NT2/D1 (cell line): ENCODE results near the gene RCSD1.

Source experiments
- DNase-seq: peaks from one replicate; pipeline ENCODE4 v3.0.0-alpha.2; 2011; ENCODE audit warnings: low read depth, low spot score
- H3K27me3 ChIP-seq: 2 replicates; pipeline ENCODE4 v1.6.0; 2011; ENCODE audit warnings: mild to moderate bottlenecking; ENCODE audit not compliant: insufficient read length, insufficient read depth
- H3K36me3 ChIP-seq: 2 replicates; pipeline ENCODE4 v1.6.1; 2011; ENCODE audit warnings: mild to moderate bottlenecking, low read length, mixed read lengths; ENCODE audit not compliant: insufficient read depth, insufficient read length
- H3K4me1 ChIP-seq: 2 replicates; pipeline ENCODE4 v1.5.1; 2011; ENCODE audit not compliant: insufficient read depth, insufficient read length
- H3K4me3 ChIP-seq: 2 replicates; pipeline ENCODE4 v1.5.1; 2011; ENCODE audit warnings: low read depth; ENCODE audit not compliant: insufficient read length
- H3K9ac ChIP-seq: 2 replicates; pipeline ENCODE4 v1.6.0; 2011; ENCODE audit warnings: low read depth; ENCODE audit not compliant: insufficient read length
- H3K9me3 ChIP-seq: 2 replicates; pipeline ENCODE4 v1.5.1; 2011; ENCODE audit warnings: mild to moderate bottlenecking, low read length; ENCODE audit not compliant: insufficient read depth
- SUZ12 ChIP-seq: IDR thresholded peaks from 2 replicates; pipeline ENCODE4 v1.6.1; 2011; ENCODE audit not compliant: insufficient read length, insufficient read depth; ENCODE audit errors: extremely low read depth
- YY1 ChIP-seq: IDR thresholded peaks from 2 replicates; pipeline ENCODE4 v1.6.1; 2011; ENCODE audit not compliant: insufficient read length, insufficient read depth
- ZNF274 ChIP-seq: IDR thresholded peaks from 2 replicates; pipeline ENCODE4 v1.6.1; 2011; ENCODE audit warnings: mild to moderate bottlenecking, low read depth, low read length

RCSD1 gene

DNA sequence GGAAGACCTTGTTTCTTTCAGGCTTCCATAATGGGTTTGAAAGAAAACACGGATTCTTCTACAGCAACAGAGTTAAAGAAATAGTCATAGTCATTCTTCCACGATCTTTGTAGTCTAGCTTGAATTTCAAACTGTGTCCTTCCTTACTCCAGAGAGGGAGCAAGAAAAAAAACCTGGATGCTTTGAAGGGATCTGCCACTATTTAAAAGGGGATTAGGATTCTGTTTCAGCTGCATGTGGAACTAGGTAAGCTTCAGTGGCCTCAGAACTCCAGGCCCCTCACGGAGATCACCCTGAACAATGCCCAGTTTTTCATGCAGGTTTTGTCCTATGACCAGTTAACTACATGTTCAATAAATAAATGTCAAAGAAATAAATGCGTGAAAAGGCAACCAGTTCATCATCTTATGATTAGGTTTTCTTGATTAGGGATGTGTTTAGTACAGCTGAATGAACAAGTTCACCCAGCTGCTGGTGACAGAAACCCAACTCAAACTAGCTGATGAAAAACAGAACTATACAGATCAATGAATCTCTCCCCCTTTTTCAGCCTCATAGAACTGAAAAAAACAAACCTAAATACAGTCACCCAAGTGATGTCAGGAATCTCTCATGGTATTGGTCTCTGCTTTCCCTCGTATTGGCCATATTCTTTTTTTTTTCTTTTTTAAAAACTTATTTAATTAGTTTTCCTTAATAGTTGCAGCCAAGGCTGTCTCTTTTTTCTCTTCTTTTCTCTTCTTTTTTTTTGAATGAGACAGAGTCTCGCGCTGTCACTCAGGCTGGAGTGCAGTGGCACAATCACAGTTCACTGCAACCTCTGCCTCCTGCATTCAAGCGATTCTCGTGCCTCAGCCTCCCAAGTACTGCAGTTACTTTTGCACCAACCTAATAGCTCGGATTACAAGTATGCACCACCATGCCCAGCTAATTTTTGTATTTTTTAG is 77.2 kb downstream of the RCSD1 start:
- peaks cover 2% of the 10 kb centered on the region for H3K4me1 ChIP-seq
- H3K9ac ChIP-seq, result no peak overlapping the region
- no peak for DNase-seq

GRCh38 chr1:167707942-167708341 is 77.9 kb downstream of the RCSD1 start:
- H3K27me3 ChIP-seq, result peaks cover 15% of the 10 kb centered on the region
- H3K4me3 ChIP-seq, result no peak overlapping the region
- DNase-seq, result no peak
- H3K9ac ChIP-seq, result no peak overlapping the region
- H3K36me3 ChIP-seq, result no peaks in the 10 kb centered on the region
- H3K9me3 ChIP-seq, result no peaks in the 10 kb centered on the region
- peaks cover 2% of the 10 kb centered on the region for H3K4me1 ChIP-seq
- TF ChIP-seq YY1, result no peak
- TF ChIP-seq SUZ12, result no peak
- TF ChIP-seq ZNF274, result no peak

More for the DNA sequence above, 77.2 kb downstream of the RCSD1 start:
- TF ChIP-seq ZNF274 (no peak), SUZ12 (no peak), YY1 (no peak)
- H3K27me3 ChIP-seq, result peaks cover 9% of the 10 kb centered on the region
- H3K36me3 ChIP-seq, result no peaks in the 10 kb centered on the region
- no peaks in the 10 kb centered on the region for H3K9me3 ChIP-seq
- H3K4me3 ChIP-seq, result no peak overlapping the region

DNA sequence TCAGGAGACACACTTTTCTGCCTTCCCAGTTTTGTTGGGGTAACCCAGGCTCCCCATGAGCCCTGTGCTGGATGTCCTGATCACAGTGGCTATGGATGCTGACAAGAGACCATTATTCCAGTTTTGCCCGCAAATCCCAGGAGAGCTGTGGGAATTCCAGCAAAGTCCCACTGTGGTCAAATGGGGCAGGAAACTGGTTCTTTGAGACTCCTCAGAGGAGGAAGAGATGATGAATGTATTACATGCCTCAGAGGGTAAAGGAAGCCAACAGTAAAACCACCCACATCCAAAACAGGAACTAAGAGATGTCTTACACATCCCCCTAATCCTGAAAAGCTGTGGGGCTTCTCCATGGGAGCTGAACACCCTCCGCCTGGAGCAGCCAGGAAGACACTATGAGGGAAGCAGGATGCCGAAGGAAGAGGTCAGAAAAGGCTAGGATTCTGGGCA is 78.9 kb downstream of the RCSD1 start:
- Histone ChIP-seq H3K4me3 (no peak overlapping the region), H3K27me3 (peaks cover 25% of the 10 kb centered on the region), H3K36me3 (no peaks in the 10 kb centered on the region), H3K9ac (no peak overlapping the region), H3K4me1 (peaks cover 2% of the 10 kb centered on the region), H3K9me3 (no peaks in the 10 kb centered on the region)
- no peak for DNase-seq
- no peak for TF ChIP-seq ZNF274
- TF ChIP-seq YY1, result no peak
- no peak for TF ChIP-seq SUZ12

GRCh38 chr1:167710836-167711235 is 80.8 kb downstream of the RCSD1 start:
- Histone ChIP-seq H3K9me3 (no peaks in the 10 kb centered on the region), H3K4me3 (no peak overlapping the region), H3K36me3 (no peaks in the 10 kb centered on the region), H3K9ac (no peak overlapping the region), H3K27me3 (peaks cover 26% of the 10 kb centered on the region), H3K4me1 (no peaks in the 10 kb centered on the region)
- TF ChIP-seq ZNF274, result no peak
- no peak for TF ChIP-seq SUZ12
- TF ChIP-seq YY1, result no peak
- no peak for DNase-seq

- TF ChIP-seq ZNF274, result no peak
- no peak for TF ChIP-seq SUZ12
- no peak for TF ChIP-seq YY1
- Histone ChIP-seq H3K27me3 (peaks cover 26% of the 10 kb centered on the region), H3K36me3 (no peaks in the 10 kb centered on the region), H3K9me3 (no peaks in the 10 kb centered on the region), H3K9ac (no peak overlapping the region), H3K4me3 (no peak overlapping the region), H3K4me1 (no peaks in the 10 kb centered on the region)
- DNase-seq, result no peak
These were observed 81.8 kb downstream of the RCSD1 start for GRCh38 chr1:167711797-167712196.

GRCh38 chr1:167713330-167714081 is 83.5 kb downstream of the RCSD1 start:
- H3K9me3 ChIP-seq, result no peaks in the 10 kb centered on the region
- DNase-seq, result no peak
- no peaks in the 10 kb centered on the region for H3K4me1 ChIP-seq
- TF ChIP-seq SUZ12, result no peak
- no peak for TF ChIP-seq YY1
- no peak for TF ChIP-seq ZNF274
- H3K27me3 ChIP-seq, result peaks cover 26% of the 10 kb centered on the region
- peak overlapping the region; percentile 99 for H3K9ac ChIP-seq
- peak overlapping the region; percentile 92 for H3K4me3 ChIP-seq
- H3K36me3 ChIP-seq, result no peaks in the 10 kb centered on the region

DNA sequence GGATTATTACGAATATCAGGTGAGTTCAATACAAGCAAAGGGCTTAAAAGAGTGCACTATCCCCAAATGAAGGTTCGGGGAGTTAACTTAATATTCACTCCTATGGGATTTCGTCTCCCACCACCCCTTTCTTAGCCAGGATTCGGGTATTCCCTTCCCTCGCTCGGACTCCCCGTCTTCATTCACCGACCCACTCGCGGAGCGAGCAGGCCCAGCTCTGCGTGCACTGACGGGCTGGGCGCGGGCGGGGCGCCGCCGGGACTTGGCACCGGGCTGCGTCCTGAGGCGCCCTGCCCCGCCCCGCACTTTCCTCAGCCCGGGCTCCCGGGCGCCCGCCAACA is 84.0 kb downstream of the RCSD1 start:
- TF ChIP-seq ZNF274 (no peak), YY1 (no peak), SUZ12 (no peak)
- no peak for DNase-seq
- Histone ChIP-seq H3K36me3 (no peaks in the 10 kb centered on the region), H3K4me1 (no peaks in the 10 kb centered on the region), H3K4me3 (peak overlapping the region; percentile 92), H3K9me3 (no peaks in the 10 kb centered on the region), H3K9ac (peak overlapping the region; percentile 99), H3K27me3 (peaks cover 26% of the 10 kb centered on the region)
